Measurements from ENCODE around the gene CD59.
"Not testable (repeated sequence)": the region's sequence is repeated elsewhere in the genome, so short reads cannot be mapped to it uniquely, and the experiment has no call there.

CD59 gene

GRCh38 chr11:33731723-33732531 lies 4.3 kb downstream of the CD59 start:
- no peak overlapping the region for H4K8ac ChIP-seq (ENCODE audit: low read depth, low read length)
- no peak overlapping the region for H3K18ac ChIP-seq (ENCODE audit: low read length)
- no peak for DNase-seq
- H3K27ac ChIP-seq (ENCODE audit: low read depth, low read length), result no peak overlapping the region
- H2BK15ac ChIP-seq (replicated peaks; ENCODE audit: low read depth), result no peak overlapping the region
- no peaks in the 10 kb centered on the region for H3K27me3 ChIP-seq (ENCODE audit: insufficient read depth, low read length, poor library complexity)
- H4K5ac ChIP-seq (ENCODE audit: low read length), result no peak overlapping the region
- no peak overlapping the region for H2BK120ac ChIP-seq (ENCODE audit: low read depth, low read length)
- peaks cover 5% of the 10 kb centered on the region for H3K79me1 ChIP-seq (ENCODE audit: low read length)
- no peak overlapping the region for H3K23ac ChIP-seq (ENCODE audit: low read length)
- no peak overlapping the region for H3K4me2 ChIP-seq (ENCODE audit: low read length)
- H2AK5ac ChIP-seq (ENCODE audit: low read length), result no peak overlapping the region
- no peak overlapping the region for H3K9ac ChIP-seq (ENCODE audit: low read length)
- no CpG with 5 or more reads among the region's 9 CpGs for WGBS (ENCODE audit: extremely low coverage, insufficient coverage, low lambda C conversion rate)
- no peak overlapping the region for H3K56ac ChIP-seq (ENCODE audit: low read length)
- no peaks in the 10 kb centered on the region for H3K36me3 ChIP-seq (ENCODE audit: control insufficient read depth, insufficient read depth, low read length)
- no peak overlapping the region for H3K4me3 ChIP-seq (ENCODE audit: low read length)
- peaks cover 4% of the 10 kb centered on the region for H3K4me1 ChIP-seq (ENCODE audit: control insufficient read depth, low read depth, low read length)
- H3K79me2 ChIP-seq (ENCODE audit: control insufficient read depth, insufficient read depth, low read length), result peaks cover 4% of the 10 kb centered on the region
- H3K4ac ChIP-seq (ENCODE audit: low read depth, low read length), result no peak overlapping the region
- no peak overlapping the region for H2BK5ac ChIP-seq (ENCODE audit: low read length)

GRCh38 chr11:33730716-33731115 lies 5.5 kb downstream of the CD59 start:
- DNase-seq, result no peak
- H3K27ac ChIP-seq (ENCODE audit: low read depth, low read length), result no peak overlapping the region

GRCh38 chr11:33729072-33729664 lies 7.1 kb downstream of the CD59 start:
- H2BK120ac ChIP-seq (ENCODE audit: low read depth, low read length); H3K36me3 ChIP-seq (ENCODE audit: control insufficient read depth, insufficient read depth, low read length); H3K18ac ChIP-seq (ENCODE audit: low read length); H2AK5ac ChIP-seq (ENCODE audit: low read length); H2BK5ac ChIP-seq (ENCODE audit: low read length); H3K4me3 ChIP-seq (ENCODE audit: low read length); H3K79me2 ChIP-seq (ENCODE audit: control insufficient read depth, insufficient read depth, low read length); H3K79me1 ChIP-seq (ENCODE audit: low read length); H3K4me2 ChIP-seq (ENCODE audit: low read length); H3K9ac ChIP-seq (ENCODE audit: low read length); H4K5ac ChIP-seq (ENCODE audit: low read length); DNase-seq; H3K27me3 ChIP-seq (ENCODE audit: insufficient read depth, low read length, poor library complexity); H2BK15ac ChIP-seq (replicated peaks; ENCODE audit: low read depth); H3K23ac ChIP-seq (ENCODE audit: low read length); H4K8ac ChIP-seq (ENCODE audit: low read depth, low read length); H3K4ac ChIP-seq (ENCODE audit: low read depth, low read length); H3K4me1 ChIP-seq (ENCODE audit: control insufficient read depth, low read depth, low read length); H3K27ac ChIP-seq (ENCODE audit: low read depth, low read length); H3K56ac ChIP-seq (ENCODE audit: low read length): not testable (repeated sequence)
- WGBS (ENCODE audit: extremely low coverage, insufficient coverage, low lambda C conversion rate), result no CpG with 5 or more reads among the region's 5 CpGs

More at GRCh38 chr11:33730716-33731115, 5.5 kb downstream of the CD59 start:
- Histone ChIP-seq H3K4ac (ENCODE audit: low read depth, low read length) (no peak overlapping the region), H3K79me1 (ENCODE audit: low read length) (peaks cover 5% of the 10 kb centered on the region), H2BK5ac (ENCODE audit: low read length) (no peak overlapping the region), H3K9ac (ENCODE audit: low read length) (no peak overlapping the region), H4K5ac (ENCODE audit: low read length) (no peak overlapping the region), H3K18ac (ENCODE audit: low read length) (no peak overlapping the region), H2BK15ac (replicated peaks; ENCODE audit: low read depth) (no peak overlapping the region), H3K79me2 (ENCODE audit: control insufficient read depth, insufficient read depth, low read length) (peaks cover 4% of the 10 kb centered on the region), H2AK5ac (ENCODE audit: low read length) (no peak overlapping the region), H3K27me3 (ENCODE audit: insufficient read depth, low read length, poor library complexity) (no peaks in the 10 kb centered on the region), H2BK120ac (ENCODE audit: low read depth, low read length) (no peak overlapping the region), H3K23ac (ENCODE audit: low read length) (no peak overlapping the region), H3K4me1 (ENCODE audit: control insufficient read depth, low read depth, low read length) (peaks cover 3% of the 10 kb centered on the region), H3K56ac (ENCODE audit: low read length) (no peak overlapping the region), H3K4me2 (ENCODE audit: low read length) (no peak overlapping the region), H4K8ac (ENCODE audit: low read depth, low read length) (no peak overlapping the region), H3K36me3 (ENCODE audit: control insufficient read depth, insufficient read depth, low read length) (no peaks in the 10 kb centered on the region), H3K4me3 (ENCODE audit: low read length) (no peak overlapping the region)
- WGBS (ENCODE audit: extremely low coverage, insufficient coverage, low lambda C conversion rate), result no CpG with 5 or more reads among the region's 7 CpGs

GRCh38 chr11:33727539-33727938 lies 8.7 kb downstream of the CD59 start:
- H3K27me3 ChIP-seq (ENCODE audit: insufficient read depth, low read length, poor library complexity); DNase-seq; H2BK5ac ChIP-seq (ENCODE audit: low read length); H3K36me3 ChIP-seq (ENCODE audit: control insufficient read depth, insufficient read depth, low read length); H2BK15ac ChIP-seq (replicated peaks; ENCODE audit: low read depth); H3K79me2 ChIP-seq (ENCODE audit: control insufficient read depth, insufficient read depth, low read length); H4K5ac ChIP-seq (ENCODE audit: low read length); H3K79me1 ChIP-seq (ENCODE audit: low read length); H2AK5ac ChIP-seq (ENCODE audit: low read length); H2BK120ac ChIP-seq (ENCODE audit: low read depth, low read length); H3K4me2 ChIP-seq (ENCODE audit: low read length); H3K23ac ChIP-seq (ENCODE audit: low read length); H3K56ac ChIP-seq (ENCODE audit: low read length); H4K8ac ChIP-seq (ENCODE audit: low read depth, low read length); H3K4me1 ChIP-seq (ENCODE audit: control insufficient read depth, low read depth, low read length); H3K18ac ChIP-seq (ENCODE audit: low read length); H3K9ac ChIP-seq (ENCODE audit: low read length); H3K4me3 ChIP-seq (ENCODE audit: low read length); H3K4ac ChIP-seq (ENCODE audit: low read depth, low read length); H3K27ac ChIP-seq (ENCODE audit: low read depth, low read length): not testable (repeated sequence)
- WGBS (ENCODE audit: extremely low coverage, insufficient coverage, low lambda C conversion rate), result no CpG with 5 or more reads among the region's 1 CpG

GRCh38 chr11:33725496-33725895 lies 10.7 kb downstream of the CD59 start:
- Histone ChIP-seq H3K79me1 (ENCODE audit: low read length) (peaks cover 3% of the 10 kb centered on the region), H2AK5ac (ENCODE audit: low read length) (no peak overlapping the region), H2BK5ac (ENCODE audit: low read length) (no peak overlapping the region), H4K5ac (ENCODE audit: low read length) (no peak overlapping the region), H3K56ac (ENCODE audit: low read length) (no peak overlapping the region), H4K8ac (ENCODE audit: low read depth, low read length) (no peak overlapping the region), H3K27ac (ENCODE audit: low read depth, low read length) (no peak overlapping the region), H3K4ac (ENCODE audit: low read depth, low read length) (no peak overlapping the region), H3K36me3 (ENCODE audit: control insufficient read depth, insufficient read depth, low read length) (no peaks in the 10 kb centered on the region), H3K9ac (ENCODE audit: low read length) (no peak overlapping the region), H3K27me3 (ENCODE audit: insufficient read depth, low read length, poor library complexity) (no peaks in the 10 kb centered on the region), H2BK15ac (replicated peaks; ENCODE audit: low read depth) (no peak overlapping the region), H3K79me2 (ENCODE audit: control insufficient read depth, insufficient read depth, low read length) (no peaks in the 10 kb centered on the region), H3K18ac (ENCODE audit: low read length) (no peak overlapping the region), H3K4me1 (ENCODE audit: control insufficient read depth, low read depth, low read length) (peaks cover 8% of the 10 kb centered on the region), H2BK120ac (ENCODE audit: low read depth, low read length) (no peak overlapping the region), H3K23ac (ENCODE audit: low read length) (no peak overlapping the region), H3K4me3 (ENCODE audit: low read length) (no peak overlapping the region), H3K4me2 (ENCODE audit: low read length) (no peak overlapping the region)
- DNase-seq, result no peak
- no CpG with 5 or more reads among the region's 5 CpGs for WGBS (ENCODE audit: extremely low coverage, insufficient coverage, low lambda C conversion rate)

Measured in mesendoderm (in vitro differentiated cells).